SH-SY5Y (cell line): ENCODE data around the gene PRDM2.

Source experiments
- GATA2 ChIP-seq: IDR thresholded peaks from 2 replicates; pipeline ENCODE4 v1.6.1; 2011; ENCODE audit warnings: mild to moderate bottlenecking, low read depth, low read length
- GATA3 ChIP-seq: IDR thresholded peaks from 2 replicates; pipeline ENCODE4 v1.6.1; 2011; ENCODE audit warnings: low read depth, mild to moderate bottlenecking, low read length, moderate library complexity

- TF ChIP-seq GATA3 (no peak), GATA2 (no peak)
Observed at GRCh38 chr1:13836631-13837030, 136.6 kb downstream of the PRDM2 start.
